GM19467 (cell line): ENCODE measurements around the gene TRIO.
A peak's percentile ranks its signal among the peaks of the same experiment; 100 is the strongest.

Experiments
- ATAC-seq: cut with Tn5 transposase; IDR thresholded peaks from one replicate; pipeline ENCODE4 v1.9.1; 2021; ENCODE audit warnings: mild to moderate bottlenecking, moderate library complexity; ENCODE audit not compliant: unreplicated experiment

Gene TRIO

GRCh38 chr5:14240359-14240758, 97.2 kb downstream of the TRIO start:
- ATAC-seq: no peak

- ATAC-seq: no peak
Measured at GRCh38 chr5:14241141-14241540, 98.0 kb downstream of the TRIO start.

- no peak for ATAC-seq
Measured at GRCh38 chr5:14242447-14242846, 99.3 kb downstream of the TRIO start.

- no peak for ATAC-seq
Measured at GRCh38 chr5:14242871-14243383, 99.8 kb downstream of the TRIO start.

GRCh38 chr5:14243766-14244165, 100.6 kb downstream of the TRIO start:
- ATAC-seq: no peak

GRCh38 chr5:14244721-14245120, 101.6 kb downstream of the TRIO start:
- ATAC-seq: no peak

GRCh38 chr5:14245132-14245925, 102.2 kb downstream of the TRIO start:
- no peak for ATAC-seq

- no peak for ATAC-seq
Measured at GRCh38 chr5:14246350-14247053, 103.4 kb downstream of the TRIO start.

GRCh38 chr5:14247054-14247386, 103.9 kb downstream of the TRIO start:
- no peak for ATAC-seq

GRCh38 chr5:14249258-14250082, 106.3 kb downstream of the TRIO start:
- no peak for ATAC-seq

- ATAC-seq: no peak
Measured at GRCh38 chr5:14250084-14250695, 107.0 kb downstream of the TRIO start.

GRCh38 chr5:14250748-14251701, 107.9 kb downstream of the TRIO start:
- ATAC-seq: no peak

GRCh38 chr5:14251733-14252132, 108.6 kb downstream of the TRIO start:
- ATAC-seq: no peak

- ATAC-seq: no peak
Measured at GRCh38 chr5:14252793-14253192, 109.7 kb downstream of the TRIO start.

GRCh38 chr5:14254686-14255085, 111.5 kb downstream of the TRIO start:
- no peak for ATAC-seq

GRCh38 chr5:14256026-14256690, 113.0 kb downstream of the TRIO start:
- ATAC-seq: no peak

- no peak for ATAC-seq
Measured at GRCh38 chr5:14256756-14257393, 113.7 kb downstream of the TRIO start.

- ATAC-seq: peak; percentile 50
Measured at GRCh38 chr5:14257995-14258403, 114.9 kb downstream of the TRIO start.

- peak; percentile 35 for ATAC-seq
Measured at GRCh38 chr5:14258840-14259239, 115.7 kb downstream of the TRIO start.
